GM21515 (cell line): ENCODE measurements around the gene SPN.
"Not testable (repeated sequence)": the region's sequence is repeated elsewhere in the genome, so short reads cannot be mapped to it uniquely, and the experiment has no call there.

Source experiments
- ATAC-seq: cut with Tn5 transposase; IDR thresholded peaks from one replicate; pipeline ENCODE4 v1.9.1; 2021; ENCODE audit not compliant: unreplicated experiment

The SPN gene

GRCh38 chr16:29644973-29645693 is 17.9 kb upstream of the SPN start:
- ATAC-seq: no peak

DNA sequence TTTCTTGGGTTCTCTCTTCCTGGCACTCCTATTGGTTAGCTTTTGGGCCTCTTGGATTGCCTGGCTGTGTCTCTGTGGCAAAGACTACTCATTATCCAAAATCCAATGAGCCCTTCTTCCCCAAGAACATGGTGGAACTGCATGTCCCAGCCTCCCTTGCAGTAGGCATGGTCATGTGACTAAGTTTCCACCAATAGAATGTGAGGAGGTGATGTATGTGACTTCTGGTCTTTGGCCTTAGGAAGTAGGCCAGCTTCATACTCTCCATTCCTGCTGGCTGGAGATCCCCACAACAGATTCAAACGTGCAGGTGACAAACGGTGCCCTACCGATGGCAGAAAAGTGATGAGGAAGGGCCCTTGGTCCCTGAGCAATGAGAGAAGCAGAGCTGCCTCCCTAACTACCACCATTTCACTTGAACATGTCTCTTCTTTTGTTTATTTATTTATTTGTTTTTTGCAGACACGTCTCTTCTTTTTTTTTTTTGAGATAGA is 17.3 kb upstream of the SPN start:
- ATAC-seq: no peak

GRCh38 chr16:29646947-29647346 is 16.1 kb upstream of the SPN start:
- ATAC-seq: no peak

- ATAC-seq: no peak
These were observed 13.2 kb upstream of the SPN start for GRCh38 chr16:29649588-29650494.

DNA sequence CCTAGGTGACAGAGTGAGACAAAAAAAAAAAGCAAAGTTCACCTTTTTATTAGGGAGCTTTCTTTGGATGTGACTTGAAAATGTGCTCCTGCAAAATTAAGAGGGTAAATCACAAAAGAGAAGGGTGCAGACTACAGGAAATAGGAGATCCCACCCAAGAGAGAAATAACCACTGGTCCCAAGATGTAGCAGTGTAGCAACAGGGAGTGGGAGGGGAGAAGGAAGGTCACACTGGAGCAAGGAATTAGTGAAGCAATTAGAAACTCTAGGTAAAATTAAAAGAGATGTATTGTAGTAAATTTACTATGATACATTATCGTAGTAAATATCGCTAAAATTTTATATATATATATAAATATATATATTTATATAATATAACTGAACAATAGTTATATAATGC is 12.3 kb upstream of the SPN start:
- ATAC-seq: no peak

DNA sequence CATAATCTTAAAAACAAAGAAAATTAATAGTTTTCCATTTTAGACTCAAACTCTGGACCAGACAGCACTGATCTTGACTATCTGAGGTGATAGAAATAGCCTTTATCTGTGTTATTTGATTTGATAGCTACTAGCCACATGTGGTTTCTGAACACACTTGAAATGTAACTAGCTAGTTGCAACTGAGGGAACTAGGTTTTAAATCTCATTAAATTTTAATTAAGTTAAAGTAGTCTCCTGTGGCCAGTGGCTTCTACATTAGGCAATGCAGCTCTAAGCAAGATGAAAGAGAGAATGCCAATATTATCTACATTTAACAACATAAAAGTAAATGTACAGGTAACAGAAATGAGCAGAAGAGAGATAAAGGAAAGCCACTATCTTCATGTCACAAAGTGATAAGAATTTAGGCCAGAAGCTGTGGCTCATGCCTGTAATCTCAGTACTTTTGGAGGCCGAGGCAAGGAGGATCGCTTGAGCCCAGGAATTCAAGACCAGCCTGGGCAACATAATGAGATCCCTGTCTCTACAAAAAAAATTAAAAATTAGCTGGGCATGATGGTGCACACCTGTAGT is 11.2 kb upstream of the SPN start:
- ATAC-seq: no peak

DNA sequence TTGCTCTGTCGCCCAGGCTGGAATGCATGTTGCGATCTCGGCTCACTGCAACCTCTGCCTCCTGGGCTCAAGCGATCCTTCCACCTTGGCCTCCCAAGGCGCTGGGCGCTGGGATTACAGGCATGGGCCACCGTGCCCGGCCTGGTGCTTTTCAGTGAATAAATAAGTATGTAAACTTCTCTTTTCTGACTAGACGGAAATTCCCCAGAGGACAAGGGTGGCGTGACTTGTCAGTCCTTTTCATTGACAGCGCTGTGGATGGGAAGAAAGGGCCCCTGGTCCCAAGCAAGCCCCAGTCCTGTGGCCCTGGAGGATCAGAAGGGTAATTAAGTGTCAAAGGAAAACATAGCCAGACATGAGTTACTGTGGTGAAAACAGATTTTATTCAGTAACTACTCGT is 9.6 kb upstream of the SPN start:
- no peak for ATAC-seq

GRCh38 chr16:29653890-29654289 is 9.2 kb upstream of the SPN start:
- ATAC-seq: not testable (repeated sequence)

DNA sequence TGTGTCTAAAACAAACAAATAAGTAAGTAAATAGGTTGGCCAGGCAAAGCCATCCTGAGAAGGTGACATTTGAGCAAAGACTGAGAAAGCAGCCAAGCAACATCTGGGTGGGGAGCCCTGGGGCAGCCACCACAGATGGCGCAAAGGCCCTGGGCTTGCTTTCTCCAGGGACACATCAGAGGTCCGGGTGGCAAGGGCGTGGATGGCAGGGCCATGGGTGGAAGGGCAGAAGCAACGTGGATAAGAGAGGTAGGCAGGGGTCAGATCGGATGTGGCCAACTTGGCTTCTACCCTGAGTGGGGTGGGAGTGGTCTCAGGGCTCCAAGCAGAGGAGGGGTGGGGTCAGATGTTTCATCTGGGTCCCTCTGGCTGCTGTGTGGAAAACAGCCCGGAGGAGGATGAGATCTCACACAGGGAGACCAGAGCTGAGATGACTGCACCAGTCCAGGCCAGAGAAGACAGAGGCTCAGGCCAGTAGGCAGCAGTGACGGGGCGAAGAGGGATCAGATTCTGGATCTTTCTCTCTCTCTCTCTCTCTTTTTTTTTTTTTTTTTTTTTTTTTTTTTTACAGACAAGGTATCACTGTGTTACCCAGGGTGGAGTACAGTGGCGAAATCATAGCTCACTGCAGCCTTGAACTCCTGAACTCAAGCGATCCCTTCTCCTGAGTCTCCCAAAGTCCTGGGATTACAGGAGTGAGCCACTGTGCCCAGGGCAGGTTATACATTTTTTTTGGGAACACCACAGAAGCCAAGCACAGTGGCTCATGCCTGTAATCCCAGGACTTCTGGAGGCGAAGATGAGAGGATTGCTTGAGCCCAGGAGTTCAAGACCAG is 6.1 kb upstream of the SPN start:
- no peak for ATAC-seq

GRCh38 chr16:29658705-29659104 is 4.3 kb upstream of the SPN start:
- ATAC-seq: no peak

DNA sequence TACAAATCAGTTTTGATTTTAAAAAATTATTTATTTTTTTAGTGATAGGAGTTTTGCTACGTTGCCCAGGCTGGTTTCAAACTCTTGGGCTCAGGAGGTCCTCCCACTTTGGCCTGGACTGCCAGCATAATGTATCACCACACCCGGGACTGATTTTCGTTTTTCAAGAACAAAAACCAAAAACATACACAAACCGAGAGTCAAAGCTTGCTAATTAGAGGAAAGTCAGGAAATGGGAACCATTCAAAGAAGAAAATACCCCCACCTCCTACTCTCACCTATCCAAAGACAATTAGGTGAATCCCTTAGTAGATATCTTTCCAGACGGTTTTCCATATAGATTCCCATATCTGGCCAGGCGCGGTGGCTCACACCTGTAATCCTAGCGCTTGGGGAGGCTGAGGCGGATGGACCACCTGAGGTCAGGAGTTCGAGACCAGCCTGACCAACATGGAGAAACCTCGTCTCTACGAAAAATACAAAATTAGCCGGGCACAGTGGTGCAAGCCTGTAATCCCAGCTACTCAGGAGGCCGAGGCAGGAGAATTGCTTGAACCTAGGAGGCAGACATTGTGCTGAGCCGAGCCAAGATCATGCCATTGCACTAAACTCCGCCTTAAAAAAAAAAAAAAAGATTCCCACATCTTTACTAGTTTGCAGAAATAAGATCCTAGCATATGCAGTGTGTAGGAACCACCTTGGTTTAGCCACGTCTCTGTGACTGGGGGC is 883 bp upstream of the SPN start:
- no peak for ATAC-seq

DNA sequence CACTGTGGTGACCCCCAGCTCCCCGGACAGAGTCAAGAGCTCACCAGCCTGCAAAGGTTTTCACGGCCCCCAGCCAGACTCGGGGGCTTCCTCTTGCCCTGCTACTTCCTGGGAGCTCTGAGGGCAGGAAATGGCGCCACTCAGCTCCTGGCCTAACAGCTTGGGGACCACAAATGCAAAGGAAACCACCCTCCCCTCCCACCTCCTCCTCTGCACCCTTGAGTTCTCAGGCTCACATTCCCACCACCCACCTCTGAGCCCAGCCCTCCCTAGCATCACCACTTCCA is 375 bp upstream of the SPN start:
- no peak for ATAC-seq

GRCh38 chr16:29663807-29664090 is 702 bp downstream of the SPN start:
- ATAC-seq: no peak

DNA sequence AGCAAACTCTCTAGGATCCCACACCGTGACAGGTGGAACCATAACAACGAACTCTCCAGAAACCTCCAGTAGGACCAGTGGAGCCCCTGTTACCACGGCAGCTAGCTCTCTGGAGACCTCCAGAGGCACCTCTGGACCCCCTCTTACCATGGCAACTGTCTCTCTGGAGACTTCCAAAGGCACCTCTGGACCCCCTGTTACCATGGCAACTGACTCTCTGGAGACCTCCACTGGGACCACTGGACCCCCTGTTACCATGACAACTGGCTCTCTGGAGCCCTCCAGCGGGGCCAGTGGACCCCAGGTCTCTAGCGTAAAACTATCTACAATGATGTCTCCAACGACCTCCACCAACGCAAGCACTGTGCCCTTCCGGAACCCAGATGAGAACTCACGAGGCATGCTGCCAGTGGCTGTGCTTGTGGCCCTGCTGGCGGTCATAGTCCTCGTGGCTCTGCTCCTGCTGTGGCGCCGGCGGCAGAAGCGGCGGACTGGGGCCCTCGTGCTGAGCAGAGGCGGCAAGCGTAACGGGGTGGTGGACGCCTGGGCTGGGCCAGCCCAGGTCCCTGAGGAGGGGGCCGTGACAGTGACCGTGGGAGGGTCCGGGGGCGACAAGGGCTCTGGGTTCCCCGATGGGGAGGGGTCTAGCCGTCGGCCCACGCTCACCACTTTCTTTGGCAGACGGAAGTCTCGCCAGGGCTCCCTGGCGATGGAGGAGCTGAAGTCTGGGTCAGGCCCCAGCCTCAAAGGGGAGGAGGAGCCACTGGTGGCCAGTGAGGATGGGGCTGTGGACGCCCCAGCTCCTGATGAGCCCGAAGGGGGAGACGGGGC is 1.3 kb downstream of the SPN start:
- ATAC-seq: no peak

- no peak for ATAC-seq
These were observed 2.4 kb downstream of the SPN start for GRCh38 chr16:29665294-29666077.

DNA sequence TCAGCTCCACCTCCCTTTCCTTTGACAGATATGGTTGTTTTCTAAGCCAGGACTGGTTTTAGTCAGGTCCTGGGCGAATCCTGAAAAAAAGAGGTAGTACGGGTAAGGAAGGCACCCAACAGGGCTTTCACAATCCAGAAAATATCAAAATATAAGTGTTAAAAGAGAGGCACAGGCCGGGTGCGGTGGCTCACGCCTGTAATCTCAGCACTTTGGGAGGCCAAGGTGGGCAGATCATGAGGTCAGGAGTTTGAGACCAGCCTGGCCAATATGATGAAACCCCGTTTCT is 4.2 kb downstream of the SPN start:
- ATAC-seq: not testable (repeated sequence)

DNA sequence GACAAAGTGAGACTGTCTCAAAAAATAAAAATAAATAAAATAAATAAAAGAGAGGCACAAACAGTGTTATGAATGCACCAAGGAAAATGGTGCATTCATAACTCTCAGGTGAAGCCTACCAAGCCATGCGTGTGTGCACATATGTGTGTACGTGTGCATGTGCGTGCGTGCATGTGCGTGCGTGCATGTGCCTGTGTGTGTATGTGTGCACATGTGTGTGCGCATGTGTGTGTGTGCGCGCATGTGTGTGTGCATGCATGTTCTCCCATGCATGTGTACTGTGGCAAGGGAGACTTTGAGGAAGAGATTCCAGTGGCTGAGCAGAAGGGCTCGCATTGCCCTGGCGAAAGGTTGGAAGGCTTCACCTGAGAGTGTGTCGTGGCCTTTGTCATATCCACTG is 4.7 kb downstream of the SPN start:
- no peak for ATAC-seq

GRCh38 chr16:29668267-29668666 is 5.2 kb downstream of the SPN start:
- no peak for ATAC-seq

DNA sequence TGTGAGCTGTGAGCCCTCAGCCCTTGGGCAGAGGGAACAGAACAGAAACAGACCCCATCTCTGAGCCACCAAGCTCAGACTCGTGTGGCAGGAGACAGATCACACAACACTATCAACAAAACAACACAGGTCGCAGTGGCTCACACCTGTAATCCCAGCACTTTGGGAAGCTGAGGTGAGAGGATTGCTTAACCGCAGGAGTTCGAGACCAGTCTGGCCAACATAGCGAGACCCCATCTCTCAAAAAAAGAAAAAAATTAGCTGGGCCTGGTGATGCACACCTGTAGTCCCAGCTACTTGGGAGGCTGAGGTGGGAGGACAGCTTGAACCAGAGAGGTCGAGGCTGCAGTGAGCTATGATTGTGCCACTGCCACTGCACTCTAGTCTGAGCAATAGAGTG is 10.5 kb downstream of the SPN start:
- no peak for ATAC-seq
